ENCODE data around the gene ZMIZ1.
"Not testable (repeated sequence)": the region's sequence is repeated elsewhere in the genome, so short reads cannot be mapped to it uniquely, and the experiment has no call there.

Gene ZMIZ1

GRCh38 chr10:79029478-79030390 lies 39.0 kb upstream of the ZMIZ1 start:
- no peak for DNase-seq (ENCODE audit: low read depth)

- DNase-seq (ENCODE audit: low read depth), result no peak
Observed at GRCh38 chr10:79030705-79031104, 38.1 kb upstream of the ZMIZ1 start.

GRCh38 chr10:79031723-79032122 lies 37.0 kb upstream of the ZMIZ1 start:
- no peak for DNase-seq (ENCODE audit: low read depth)

GRCh38 chr10:79034271-79034876 lies 34.4 kb upstream of the ZMIZ1 start:
- DNase-seq (ENCODE audit: low read depth), result no peak

GRCh38 chr10:79036416-79036815 lies 32.4 kb upstream of the ZMIZ1 start:
- not testable (repeated sequence) for DNase-seq (ENCODE audit: low read depth)

GRCh38 chr10:79038104-79038840 lies 30.5 kb upstream of the ZMIZ1 start:
- no peak for DNase-seq (ENCODE audit: low read depth)

GRCh38 chr10:79038841-79039201 lies 29.9 kb upstream of the ZMIZ1 start:
- DNase-seq (ENCODE audit: low read depth), result no peak

- no peak for DNase-seq (ENCODE audit: low read depth)
Observed at GRCh38 chr10:79042639-79043411, 25.9 kb upstream of the ZMIZ1 start.

GRCh38 chr10:79044036-79044632 lies 24.6 kb upstream of the ZMIZ1 start:
- DNase-seq (ENCODE audit: low read depth), result no peak

GRCh38 chr10:79044846-79045245 lies 23.9 kb upstream of the ZMIZ1 start:
- DNase-seq (ENCODE audit: low read depth), result no peak

- DNase-seq (ENCODE audit: low read depth), result no peak
Observed at GRCh38 chr10:79045566-79046175, 23.1 kb upstream of the ZMIZ1 start.

- no peak for DNase-seq (ENCODE audit: low read depth)
Observed at GRCh38 chr10:79046326-79046725, 22.4 kb upstream of the ZMIZ1 start.

- no peak for DNase-seq (ENCODE audit: low read depth)
Observed at GRCh38 chr10:79046741-79047583, 21.8 kb upstream of the ZMIZ1 start.

- DNase-seq (ENCODE audit: low read depth), result no peak
Observed at GRCh38 chr10:79047584-79047874, 21.2 kb upstream of the ZMIZ1 start.

- DNase-seq (ENCODE audit: low read depth), result no peak
Observed at GRCh38 chr10:79047875-79048638, 20.7 kb upstream of the ZMIZ1 start.

- no peak for DNase-seq (ENCODE audit: low read depth)
Observed at GRCh38 chr10:79048639-79049550, 19.9 kb upstream of the ZMIZ1 start.

- DNase-seq (ENCODE audit: low read depth), result no peak
Observed at GRCh38 chr10:79049931-79050895, 18.6 kb upstream of the ZMIZ1 start.
